Left lung (tissue), 10 donors: ENCODE data around the gene SUSD3. TPM values are rescaled to one million over a fixed set of nuclear protein-coding genes. Genes with fewer than 3 reads are reported as not detected.

ENCODE experiments used
- ATAC-seq: fragments of 200-7000 bp; cut with Tn5 transposase; one replicate; pipeline ENCODE4 v1.9.1; 2020; ENCODE audit warnings: moderate library complexity
- DNase-seq, 4 donors: peaks; one replicate each; pipeline ENCODE4 v3.0.0-alpha.2; 2013 to 2020
- H3K27ac ChIP-seq, 2 donors: fragments of 200-600 bp; sonication (generic) in 1 of 2; one replicate each; pipeline versions ENCODE4 v1.5.0 to v1.8.0; 2020 to 2021
- H3K27me3 ChIP-seq, 2 donors: fragments of 200-600 bp; sonication (generic) in 1 of 2; one replicate each; pipeline versions ENCODE4 v1.5.0 to v1.8.0; 2020 to 2021
- H3K36me3 ChIP-seq, 2 donors: fragments of 200-600 bp; sonication (generic) in 1 of 2; one replicate each; pipeline versions ENCODE4 v1.5.0 to v1.8.0; 2020 to 2021
- H3K4me1 ChIP-seq, 2 donors: fragments of 200-600 bp; one replicate each; pipeline ENCODE4 v1.8.0; 2021
- H3K4me3 ChIP-seq, 2 donors: fragments of 200-600 bp; sonication (generic) in 1 of 2; one replicate each; pipeline versions ENCODE4 v1.5.0 to v1.8.0; 2020 to 2021; ENCODE audit warnings: mild to moderate bottlenecking in 1 of 2
- H3K9me3 ChIP-seq, 2 donors: fragments of 200-600 bp; sonication (generic) in 1 of 2; one replicate each; pipeline versions ENCODE4 v1.5.0 to v1.8.0; 2020 to 2021
- CTCF ChIP-seq, 2 donors: fragments of 200-600 bp; sonication (generic) in 1 of 2; IDR thresholded peaks; one replicate each; pipeline versions ENCODE4 v1.5.0 to v1.8.0; 2021; ENCODE audit warnings: antibody characterized with exemption in 2 of 2
- intact Hi-C, 2 donors: fragments of 100-400 bp; cut with DNase I; formaldehyde crosslinking; loops; one replicate each; pipeline versions ENCODE4 v1.11.2 to v1.14.2; 2022
- polyA plus RNA-seq, 6 donors: library from polyadenylated mRNA; unstranded; fragments of 120-200 nt; gene quantifications; one replicate each; pipeline ENCODE4 v1.2.1, GENCODE V29; 2013; ENCODE audit not compliant: insufficient read length in 6 of 6
- total RNA-seq, 2 donors: library from RNA; stranded (reverse); fragmentation: NEBNext Ultra II Directional; extraction: Animal tissue kit (Norgen Biotek cat#: 25700); gene quantifications; one replicate each; pipeline ENCODE4 v1.2.1, GENCODE V29; 2021
- donor health status: DM: no; HTN: yes; CAD: no.
- donor health status: DM: no; HTN: no; CAD: no.

Gene SUSD3
- total and polyA plus RNA-seq, 8 donors, result 2.6 to 12.1 (median 5.3) TPM

DNA sequence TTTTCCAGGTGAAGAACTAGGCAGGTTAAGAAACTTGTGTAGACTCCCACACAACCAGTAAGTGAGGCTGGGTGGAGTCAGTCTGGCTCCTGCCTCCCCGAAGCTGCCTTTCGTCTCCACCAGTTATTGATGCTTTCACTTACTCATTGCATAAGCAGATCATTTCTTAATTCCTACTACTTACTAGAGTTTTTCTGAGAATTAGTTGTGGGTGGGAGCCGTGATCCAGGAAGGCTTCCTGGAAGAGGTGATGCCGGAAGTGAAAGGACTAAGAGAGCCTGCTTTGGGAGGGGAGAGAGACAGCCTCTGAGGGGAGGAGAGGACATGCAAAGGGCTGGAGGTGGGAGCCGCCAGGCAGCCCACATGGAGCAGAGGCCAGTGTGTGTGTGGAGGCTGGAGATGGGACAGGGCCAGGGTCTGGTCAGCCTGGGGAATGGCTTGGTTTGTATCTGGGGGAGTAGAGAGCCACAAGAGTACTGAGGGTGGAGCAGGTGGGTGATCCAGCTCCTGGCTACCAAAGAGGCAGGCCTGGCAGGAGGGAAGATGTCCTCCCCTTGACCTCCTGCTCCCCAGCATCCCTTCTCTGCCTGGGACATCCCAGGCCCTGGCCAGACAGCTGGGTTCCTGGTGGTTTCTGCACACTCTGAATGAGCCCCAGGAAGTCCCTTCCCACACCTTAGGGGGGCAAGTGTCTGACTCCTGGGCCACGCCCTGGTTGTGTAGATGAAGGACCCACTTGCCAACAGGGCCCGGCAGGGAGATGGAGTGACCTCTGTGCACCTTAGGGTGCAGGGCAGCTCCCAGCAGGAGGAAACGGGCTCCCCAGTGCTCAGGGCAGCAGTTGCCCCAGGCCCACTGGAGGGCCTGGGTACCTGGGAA lies 25.3 kb downstream of the SUSD3 start:
- TF ChIP-seq CTCF (IDR thresholded peaks at IDR 0.05), result no peak
- Histone ChIP-seq H3K9me3 (no peaks in the 10 kb centered on the region), H3K36me3 (peaks cover 0 to 14% of the 10 kb centered on the region in 2 donors), H3K27me3 (no peaks in the 10 kb centered on the region), H3K4me3 (no peak overlapping the region), H3K27ac (no peak overlapping the region), H3K4me1 (peaks cover 12 to 15% of the 10 kb centered on the region in 2 donors)
- DNase-seq (peak in 1 of 4 donors; percentile 35), ATAC-seq (peak; percentile 59)
- intact Hi-C loops, result no loop called here

DNA sequence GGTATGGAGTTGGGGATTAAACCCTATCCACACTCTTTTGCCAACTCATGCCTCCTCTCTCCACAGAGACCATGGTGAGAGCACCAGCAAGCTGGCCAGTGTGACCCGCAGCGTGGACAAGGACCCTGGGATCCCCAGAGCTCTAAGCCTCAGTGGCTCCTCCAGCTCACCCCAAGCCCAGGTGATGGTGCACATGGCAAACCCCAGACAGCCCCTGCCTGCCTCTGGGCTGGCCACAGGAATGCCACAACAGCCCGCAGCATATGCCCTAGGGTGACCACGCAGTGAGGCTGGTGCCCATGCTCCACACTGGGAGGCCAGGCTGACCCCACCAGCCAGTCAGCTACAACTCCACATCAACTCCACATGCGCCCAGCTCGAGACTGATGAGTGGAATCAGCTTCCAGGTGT lies 26.0 kb downstream of the SUSD3 start:
- peaks cover 0 to 8% of the 10 kb centered on the region in 2 donors for H3K36me3 ChIP-seq
- no peak for TF ChIP-seq CTCF (IDR thresholded peaks at IDR 0.05)
- H3K27me3 ChIP-seq, result no peaks in the 10 kb centered on the region
- DNase-seq, result peak in 1 of 4 donors; percentile 27
- intact Hi-C loops, result no loop called here
- no peak for ATAC-seq
- H3K4me3 ChIP-seq, result no peak overlapping the region
- peaks cover 12 to 15% of the 10 kb centered on the region in 2 donors for H3K4me1 ChIP-seq
- no peak overlapping the region for H3K27ac ChIP-seq
- H3K9me3 ChIP-seq, result no peaks in the 10 kb centered on the region

GRCh38 chr9:93085676-93086075 lies 27.2 kb downstream of the SUSD3 start:
- DNase-seq (peak in 1 of 4 donors; percentile 18), ATAC-seq (no peak)
- H3K4me1 ChIP-seq, result peaks cover 12 to 15% of the 10 kb centered on the region in 2 donors
- peaks cover 0 to 5% of the 10 kb centered on the region in 2 donors for H3K36me3 ChIP-seq
- no peak overlapping the region for H3K4me3 ChIP-seq
- intact Hi-C loops, result no loop called here
- H3K27me3 ChIP-seq, result no peaks in the 10 kb centered on the region
- no peaks in the 10 kb centered on the region for H3K9me3 ChIP-seq
- no peak for TF ChIP-seq CTCF (IDR thresholded peaks at IDR 0.05)
- H3K27ac ChIP-seq, result no peak overlapping the region

DNA sequence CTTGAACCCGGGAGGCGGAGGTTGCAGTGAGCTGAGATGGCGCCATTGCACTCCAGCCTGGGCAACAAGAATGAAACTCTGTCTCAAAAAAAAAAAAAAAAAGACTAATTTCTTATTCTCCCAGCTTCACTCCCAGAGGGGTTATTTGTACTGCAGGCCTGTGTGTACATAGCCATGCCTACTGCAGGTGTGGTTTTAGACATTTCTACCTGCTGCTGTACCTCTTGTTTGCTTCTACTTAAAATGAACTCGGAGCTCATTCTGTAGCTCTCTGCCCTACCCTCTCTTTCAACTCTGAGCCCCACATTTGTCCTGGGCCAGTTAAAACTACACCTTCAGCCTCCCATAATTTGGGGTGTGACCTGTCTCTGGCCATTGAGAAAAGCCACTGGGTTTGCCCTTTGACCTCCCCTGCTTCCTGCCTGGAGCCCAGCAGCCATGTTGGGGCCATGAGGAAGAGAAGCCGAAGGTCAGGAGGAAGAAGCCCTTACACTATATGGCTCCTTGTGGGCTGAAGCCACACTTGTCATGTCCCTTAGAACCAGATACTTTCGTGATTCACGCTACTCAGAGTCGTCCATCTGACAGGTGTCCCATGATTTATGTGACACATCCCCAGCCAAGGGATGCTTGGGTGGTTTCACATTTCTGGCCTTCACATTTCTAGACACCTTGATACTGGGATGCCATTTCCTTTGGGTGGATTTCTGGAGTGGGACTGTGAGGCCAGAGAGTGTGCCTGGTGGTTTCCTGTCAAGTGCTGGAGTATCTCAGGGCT lies 28.1 kb downstream of the SUSD3 start:
- H3K4me1 ChIP-seq, result peaks cover 12 to 20% of the 10 kb centered on the region in 2 donors
- ATAC-seq (peak; percentile 25), DNase-seq (peak in 1 of 4 donors; percentile 12)
- H3K27me3 ChIP-seq, result no peaks in the 10 kb centered on the region
- TF ChIP-seq CTCF (IDR thresholded peaks at IDR 0.05), result no peak
- H3K27ac ChIP-seq, result no peak overlapping the region
- intact Hi-C loops, result no loop called here
- peaks cover 0 to 7% of the 10 kb centered on the region in 2 donors for H3K9me3 ChIP-seq
- peaks cover 0 to 5% of the 10 kb centered on the region in 2 donors for H3K36me3 ChIP-seq
- H3K4me3 ChIP-seq, result no peak overlapping the region
